Subcutaneous adipose tissue (tissue), 4 donors: Measurements from ENCODE around the gene CERS5. TPM values are rescaled to one million over a fixed set of nuclear protein-coding genes. Genes with fewer than 3 reads are reported as not detected.

Experiments
- total RNA-seq, 4 donors: library from RNA; depleted of rRNA; stranded (reverse); fragments of >200 nt; gene quantifications; one replicate each; pipeline ENCODE4 v1.1.0, GENCODE V29; 2016
- TF ChIP-seq, protein P1 (sequence below): fragments of 450-650 bp; IDR thresholded peaks from one replicate; pipeline ENCODE4 v1.5.1; 2016; ENCODE audit warnings: low read depth, mild to moderate bottlenecking, control low read depth, antibody characterized with exemption, moderate library complexity

Gene CERS5
- total RNA-seq, 4 donors from 2014 or later: 20.9 to 33.7 (median 27.0) TPM

DNA sequence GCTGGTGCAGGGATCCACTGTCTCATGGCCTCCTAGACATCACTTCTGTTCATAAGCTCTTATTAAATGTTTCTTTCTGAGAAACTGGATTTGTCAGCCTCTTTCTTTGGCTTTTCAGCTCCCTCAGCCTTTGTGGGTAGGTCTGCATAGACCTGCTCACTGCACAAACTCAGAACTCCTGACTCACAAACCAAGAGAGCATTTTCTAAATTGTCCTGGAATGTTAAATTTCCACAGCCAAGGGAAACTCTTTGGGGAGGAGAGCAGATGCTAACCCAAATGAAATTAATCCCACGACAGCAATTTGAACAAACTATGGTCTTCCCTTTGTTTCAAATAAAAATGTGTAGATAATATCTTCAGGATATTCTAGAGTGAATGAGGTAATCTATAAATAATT is 19.5 kb upstream of the CERS5 start:
- TF ChIP-seq, protein P1, sequence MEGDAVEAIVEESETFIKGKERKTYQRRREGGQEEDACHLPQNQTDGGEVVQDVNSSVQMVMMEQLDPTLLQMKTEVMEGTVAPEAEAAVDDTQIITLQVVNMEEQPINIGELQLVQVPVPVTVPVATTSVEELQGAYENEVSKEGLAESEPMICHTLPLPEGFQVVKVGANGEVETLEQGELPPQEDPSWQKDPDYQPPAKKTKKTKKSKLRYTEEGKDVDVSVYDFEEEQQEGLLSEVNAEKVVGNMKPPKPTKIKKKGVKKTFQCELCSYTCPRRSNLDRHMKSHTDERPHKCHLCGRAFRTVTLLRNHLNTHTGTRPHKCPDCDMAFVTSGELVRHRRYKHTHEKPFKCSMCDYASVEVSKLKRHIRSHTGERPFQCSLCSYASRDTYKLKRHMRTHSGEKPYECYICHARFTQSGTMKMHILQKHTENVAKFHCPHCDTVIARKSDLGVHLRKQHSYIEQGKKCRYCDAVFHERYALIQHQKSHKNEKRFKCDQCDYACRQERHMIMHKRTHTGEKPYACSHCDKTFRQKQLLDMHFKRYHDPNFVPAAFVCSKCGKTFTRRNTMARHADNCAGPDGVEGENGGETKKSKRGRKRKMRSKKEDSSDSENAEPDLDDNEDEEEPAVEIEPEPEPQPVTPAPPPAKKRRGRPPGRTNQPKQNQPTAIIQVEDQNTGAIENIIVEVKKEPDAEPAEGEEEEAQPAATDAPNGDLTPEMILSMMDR: no peak

DNA sequence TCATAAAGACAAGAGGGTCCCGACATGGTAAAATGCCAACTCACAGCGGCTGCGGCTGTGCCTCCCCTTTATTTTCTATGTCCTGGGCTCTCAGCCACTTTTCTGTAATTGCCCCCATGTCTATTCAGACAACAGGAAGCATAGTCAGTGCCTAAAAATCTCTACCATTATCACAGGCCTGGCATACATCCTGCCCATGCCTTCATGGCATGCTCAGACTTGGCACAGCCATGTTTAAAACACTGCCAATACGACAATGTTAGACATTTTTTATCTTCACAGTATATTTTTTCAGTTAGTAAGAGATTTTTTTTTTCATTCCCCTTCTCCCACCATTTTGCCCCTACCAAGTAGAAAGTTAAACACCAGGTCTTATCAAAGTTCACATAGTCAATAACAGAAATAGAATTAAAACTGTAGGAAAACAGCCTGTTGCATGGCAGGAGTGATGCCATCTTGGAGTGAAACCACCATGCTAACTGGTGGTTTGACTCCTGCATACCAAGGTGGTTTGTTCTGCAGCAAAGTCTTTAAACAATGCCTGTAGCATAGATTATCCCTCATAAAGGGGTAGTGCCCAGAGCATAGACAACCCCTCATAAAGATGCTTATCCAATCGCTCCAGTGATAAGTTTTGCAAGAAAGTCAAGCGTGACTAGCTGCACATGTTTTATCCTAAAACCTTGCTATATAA is 18.9 kb upstream of the CERS5 start:
- TF ChIP-seq, protein P1: no peak

DNA sequence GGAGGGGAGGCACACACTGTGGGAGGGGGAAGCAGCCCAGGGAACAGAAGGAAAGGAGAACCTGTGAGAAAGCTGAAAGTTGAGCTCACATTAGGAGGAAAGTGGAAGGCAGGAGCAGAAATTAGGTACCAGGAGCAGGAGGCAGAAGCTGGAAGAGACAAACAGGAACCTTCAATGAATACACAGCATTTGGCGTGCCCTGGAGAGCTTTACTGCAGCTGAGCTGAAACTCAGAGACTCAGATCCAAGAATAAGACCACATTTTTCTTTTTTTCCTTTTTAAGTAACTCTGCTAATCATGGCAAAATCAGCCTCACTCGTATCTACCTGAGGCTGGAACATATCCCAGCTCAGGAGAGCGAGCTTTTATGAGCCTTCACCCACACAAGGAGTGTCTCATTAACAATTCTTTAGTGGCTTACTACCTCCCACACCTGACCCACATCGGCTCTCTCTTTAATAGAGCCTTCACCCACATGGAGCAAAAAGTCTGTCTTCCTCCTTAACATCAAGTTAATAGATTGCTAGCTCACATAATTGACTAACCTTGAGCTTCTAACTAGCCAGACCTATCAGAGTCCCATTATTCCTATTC is 18.2 kb upstream of the CERS5 start:
- TF ChIP-seq, protein P1: no peak

DNA sequence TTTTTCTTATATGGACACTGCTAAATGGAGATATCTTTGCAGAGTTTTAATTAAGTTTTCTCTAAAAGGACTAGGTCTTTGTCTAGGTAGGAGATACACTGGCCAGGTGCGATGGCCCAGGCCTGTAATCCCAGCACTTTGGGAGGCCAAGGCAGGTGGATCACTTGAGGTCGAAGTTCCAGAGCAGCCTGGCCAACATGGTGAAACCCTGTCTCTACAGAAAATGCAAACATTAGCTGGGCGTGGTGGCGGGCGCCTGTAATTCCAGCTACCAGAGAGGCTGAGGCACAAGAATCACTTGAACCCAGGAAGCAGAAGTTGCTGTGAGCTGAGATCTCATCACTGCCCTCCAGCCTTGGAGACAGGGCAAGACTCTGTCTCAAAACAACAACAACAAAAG is 17.1 kb upstream of the CERS5 start:
- TF ChIP-seq, protein P1: no peak

DNA sequence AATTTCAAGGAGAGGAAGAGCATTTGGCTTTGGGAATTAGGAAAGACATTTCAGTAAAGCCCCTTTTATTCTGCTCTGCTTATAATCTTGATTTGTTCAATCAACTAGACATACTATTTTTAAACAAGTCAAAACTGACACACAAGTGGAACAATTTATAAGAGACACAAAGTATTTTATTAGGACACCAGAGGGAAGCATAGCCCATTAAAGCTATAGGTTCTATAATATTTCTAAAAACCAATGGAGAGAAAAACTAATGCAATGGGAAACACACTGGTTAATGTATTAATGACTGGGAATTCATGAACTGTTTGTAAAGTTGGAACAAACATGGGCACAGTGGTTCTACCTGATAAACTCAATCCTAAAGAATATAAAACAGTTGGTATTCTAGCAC is 15.3 kb upstream of the CERS5 start:
- TF ChIP-seq, protein P1: no peak

DNA sequence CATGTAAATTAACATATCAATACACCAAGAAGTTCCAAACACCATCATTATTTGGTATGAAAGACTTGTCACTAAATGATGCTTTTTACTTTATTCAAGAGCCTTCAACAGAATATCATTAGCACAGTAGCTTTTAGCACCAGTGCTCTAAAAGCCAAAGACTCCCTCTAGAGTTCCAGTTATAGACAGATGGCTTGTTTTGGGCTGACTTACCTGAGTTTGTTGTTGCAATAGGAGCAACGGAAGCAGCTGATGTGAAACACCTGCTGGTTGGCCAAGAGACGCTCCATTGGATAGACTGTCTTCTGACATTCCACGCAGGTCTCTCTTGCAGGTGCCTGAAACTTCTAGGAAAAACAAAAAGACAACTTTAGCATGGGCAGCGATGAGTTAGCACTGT is 14.5 kb upstream of the CERS5 start:
- TF ChIP-seq, protein P1: no peak

DNA sequence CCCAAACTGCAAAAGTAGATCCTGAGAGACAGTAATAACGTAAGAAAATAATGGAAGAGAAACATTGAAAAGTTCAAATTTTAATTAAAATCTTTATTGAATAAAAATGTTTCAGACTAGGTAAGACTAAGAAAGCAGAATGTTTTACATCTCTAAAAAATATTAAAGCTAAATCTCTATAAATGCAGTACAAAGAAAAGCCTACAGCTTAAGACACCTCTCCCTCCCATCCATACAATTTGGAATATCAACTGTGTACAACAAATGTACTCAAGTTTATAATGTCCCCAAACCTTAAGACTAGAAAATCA is 8.5 kb upstream of the CERS5 start:
- TF ChIP-seq, protein P1: no peak
